Parathyroid adenoma (tissue), 2 donors: ENCODE data around the gene FUT3.

ENCODE experiments used
- H2AFZ ChIP-seq: fragments of 300-600 bp; sonication (generic); one replicate; pipeline ENCODE4 v1.7.0; 2017; ENCODE audit warnings: antibody characterized with exemption, mild to moderate bottlenecking
- H3K27ac ChIP-seq: fragments of 300-600 bp; sonication (generic); one replicate; pipeline ENCODE4 v1.7.0; 2017
- H3K27me3 ChIP-seq: fragments of 300-600 bp; sonication (generic); one replicate; pipeline ENCODE4 v1.7.0; 2017; ENCODE audit warnings: low read length; ENCODE audit not compliant: control insufficient read depth, insufficient read depth
- H3K36me3 ChIP-seq: fragments of 300-600 bp; sonication (generic); one replicate; pipeline ENCODE4 v1.7.0; 2017; ENCODE audit warnings: low read length; ENCODE audit not compliant: control insufficient read depth, insufficient read depth
- H3K4me1 ChIP-seq: fragments of 300-600 bp; sonication (generic); one replicate; pipeline ENCODE4 v1.7.0; 2017; ENCODE audit warnings: control low read depth
- H3K4me2 ChIP-seq: fragments of 300-600 bp; sonication (generic); one replicate; pipeline ENCODE4 v1.7.0; 2017; ENCODE audit warnings: low read length
- H3K4me3 ChIP-seq: fragments of 300-600 bp; sonication (generic); one replicate; pipeline ENCODE4 v1.7.0; 2017; ENCODE audit warnings: low read depth, low read length
- H3K79me2 ChIP-seq: fragments of 300-600 bp; sonication (generic); one replicate; pipeline ENCODE4 v1.7.0; 2017; ENCODE audit warnings: control low read depth
- H3K9ac ChIP-seq: fragments of 300-600 bp; sonication (generic); one replicate; pipeline ENCODE4 v1.7.0; 2017; ENCODE audit warnings: mild to moderate bottlenecking
- H3K9me3 ChIP-seq: fragments of 300-600 bp; sonication (generic); one replicate; pipeline ENCODE4 v1.7.0; 2017; ENCODE audit warnings: low read length; ENCODE audit not compliant: control insufficient read depth
- CTCF ChIP-seq: fragments of 300-600 bp; sonication (generic); IDR thresholded peaks from one replicate; pipeline ENCODE4 v1.7.0; 2017; ENCODE audit warnings: antibody characterized with exemption, mild to moderate bottlenecking
- donor health status: primary hyperparathyroidism.

The FUT3 gene

DNA sequence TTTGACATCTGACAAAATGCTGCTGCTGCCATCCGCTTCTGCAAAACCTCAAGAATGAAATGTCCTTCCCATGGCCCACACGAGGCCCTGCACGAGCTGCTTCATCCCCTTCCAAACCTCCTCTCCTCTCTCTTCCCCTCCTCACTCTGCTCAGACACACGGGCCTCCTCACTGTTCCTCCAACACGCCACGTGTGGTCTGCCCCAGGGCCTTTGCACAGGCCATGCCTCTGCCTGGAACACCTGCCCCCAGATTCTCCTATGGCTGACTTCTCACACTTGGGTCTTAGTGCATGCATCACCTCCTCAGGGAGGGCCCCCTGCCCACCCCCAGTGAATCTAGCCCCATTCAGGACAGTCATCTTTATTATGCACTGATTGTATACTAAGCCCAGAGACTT lies 30.5 kb downstream of the FUT3 start:
- H3K79me2 ChIP-seq = no peaks in the 10 kb centered on the region
- H3K27ac ChIP-seq = no peak overlapping the region
- no peak overlapping the region for H3K9ac ChIP-seq
- H3K27me3 ChIP-seq = no peaks in the 10 kb centered on the region
- no peaks in the 10 kb centered on the region for H3K36me3 ChIP-seq
- no peak overlapping the region for H3K4me3 ChIP-seq
- H3K4me1 ChIP-seq = no peaks in the 10 kb centered on the region
- H3K9me3 ChIP-seq = no peaks in the 10 kb centered on the region
- no peak overlapping the region for H2AFZ ChIP-seq
- H3K4me2 ChIP-seq = no peak overlapping the region
- no peak for TF ChIP-seq CTCF

- Histone ChIP-seq H3K27ac (no peak overlapping the region), H3K4me3 (no peak overlapping the region), H3K27me3 (no peaks in the 10 kb centered on the region), H3K4me2 (no peak overlapping the region), H2AFZ (no peak overlapping the region), H3K9ac (no peak overlapping the region), H3K36me3 (no peaks in the 10 kb centered on the region), H3K4me1 (no peaks in the 10 kb centered on the region), H3K9me3 (no peaks in the 10 kb centered on the region), H3K79me2 (no peaks in the 10 kb centered on the region)
- no peak for TF ChIP-seq CTCF
Observed at GRCh38 chr19:5818594-5818993, 32.7 kb downstream of the FUT3 start.

- no peaks in the 10 kb centered on the region for H3K9me3 ChIP-seq
Observed at GRCh38 chr19:5817218-5817617, 34.0 kb downstream of the FUT3 start.

GRCh38 chr19:5814852-5815246 lies 36.4 kb downstream of the FUT3 start:
- H3K4me2 ChIP-seq = no peak overlapping the region
- no peak overlapping the region for H3K9ac ChIP-seq
- no peak overlapping the region for H2AFZ ChIP-seq
- no peaks in the 10 kb centered on the region for H3K4me1 ChIP-seq
- H3K79me2 ChIP-seq = no peaks in the 10 kb centered on the region
- H3K36me3 ChIP-seq = no peaks in the 10 kb centered on the region
- H3K27me3 ChIP-seq = no peaks in the 10 kb centered on the region
- no peaks in the 10 kb centered on the region for H3K9me3 ChIP-seq
- no peak for TF ChIP-seq CTCF
- H3K4me3 ChIP-seq = no peak overlapping the region
- no peak overlapping the region for H3K27ac ChIP-seq

More at GRCh38 chr19:5817218-5817617, 34.0 kb downstream of the FUT3 start:
- no peaks in the 10 kb centered on the region for H3K79me2 ChIP-seq
- H3K4me2 ChIP-seq = no peak overlapping the region
- H3K4me1 ChIP-seq = no peaks in the 10 kb centered on the region
- no peak overlapping the region for H3K9ac ChIP-seq
- H3K27ac ChIP-seq = no peak overlapping the region
- no peaks in the 10 kb centered on the region for H3K27me3 ChIP-seq
- no peak overlapping the region for H3K4me3 ChIP-seq
- no peak for TF ChIP-seq CTCF
- H3K36me3 ChIP-seq = no peaks in the 10 kb centered on the region
- H2AFZ ChIP-seq = no peak overlapping the region

- no peak overlapping the region for H2AFZ ChIP-seq
- no peak overlapping the region for H3K4me2 ChIP-seq
- H3K27ac ChIP-seq = no peak overlapping the region
- no peaks in the 10 kb centered on the region for H3K79me2 ChIP-seq
- no peak overlapping the region for H3K4me3 ChIP-seq
- H3K27me3 ChIP-seq = no peaks in the 10 kb centered on the region
- no peak overlapping the region for H3K9ac ChIP-seq
- H3K9me3 ChIP-seq = no peaks in the 10 kb centered on the region
- H3K4me1 ChIP-seq = no peaks in the 10 kb centered on the region
- no peak for TF ChIP-seq CTCF
- H3K36me3 ChIP-seq = no peaks in the 10 kb centered on the region
Observed at GRCh38 chr19:5814123-5814851, 37.0 kb downstream of the FUT3 start.
